ENCODE measurements around the gene PARD3.
"Not testable (repeated sequence)": the region's sequence is repeated elsewhere in the genome, so short reads cannot be mapped to it uniquely, and the experiment has no call there.

PARD3 gene

GRCh38 chr10:34742456-34742855 is 72.6 kb downstream of the PARD3 start:
- no peak for DNase-seq (ENCODE audit: low read depth in 2 of 2)

- not testable (repeated sequence) for DNase-seq (ENCODE audit: low read depth in 2 of 2)
Measured at GRCh38 chr10:34741087-34741486, 74.0 kb downstream of the PARD3 start.

GRCh38 chr10:34740321-34740720 is 74.8 kb downstream of the PARD3 start:
- no peak for DNase-seq (ENCODE audit: low read depth in 2 of 2)

DNA sequence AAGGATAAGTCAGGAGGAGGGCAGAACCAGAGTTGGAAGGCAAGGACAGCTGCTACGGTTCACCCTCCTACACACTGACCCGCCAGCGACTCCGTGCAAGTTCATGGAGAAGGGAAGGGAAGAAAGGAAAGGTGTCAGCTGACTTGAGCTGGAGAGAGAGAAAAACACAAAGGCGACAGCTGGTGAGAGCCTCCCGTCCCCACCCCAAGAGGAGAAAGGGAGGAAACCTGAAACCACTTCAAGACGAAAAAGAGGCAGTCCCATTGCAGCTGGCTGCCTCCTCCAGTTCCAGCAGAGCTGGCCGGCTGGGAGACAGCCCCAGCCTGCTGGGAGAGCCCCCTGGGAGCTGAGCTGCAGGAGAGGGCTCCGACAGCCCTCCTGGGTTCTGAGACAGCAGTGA is 75.2 kb downstream of the PARD3 start:
- no peak for DNase-seq (ENCODE audit: low read depth in 2 of 2)

DNA sequence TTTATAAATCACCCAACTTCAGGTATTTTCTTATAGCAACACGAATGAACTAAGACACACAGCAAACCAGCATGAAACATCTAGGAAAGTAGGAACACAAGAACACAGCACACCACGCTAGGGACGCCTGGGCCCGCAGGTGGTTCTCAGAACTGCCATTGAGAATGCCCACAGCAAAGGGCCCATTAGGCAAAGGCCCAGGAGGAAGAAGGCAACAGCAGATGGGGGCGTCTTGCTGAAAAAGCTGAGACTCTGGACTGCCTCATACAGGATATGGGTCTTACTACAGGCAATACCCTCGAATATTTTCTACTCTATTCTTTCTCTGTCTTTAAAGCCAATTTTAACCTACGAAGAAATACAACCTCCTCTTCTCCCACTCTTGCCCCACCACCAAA is 77.3 kb downstream of the PARD3 start:
- DNase-seq (ENCODE audit: low read depth in 2 of 2) = no peak

GRCh38 chr10:34736976-34737771 is 77.9 kb downstream of the PARD3 start:
- no peak for DNase-seq (ENCODE audit: low read depth in 2 of 2)

DNA sequence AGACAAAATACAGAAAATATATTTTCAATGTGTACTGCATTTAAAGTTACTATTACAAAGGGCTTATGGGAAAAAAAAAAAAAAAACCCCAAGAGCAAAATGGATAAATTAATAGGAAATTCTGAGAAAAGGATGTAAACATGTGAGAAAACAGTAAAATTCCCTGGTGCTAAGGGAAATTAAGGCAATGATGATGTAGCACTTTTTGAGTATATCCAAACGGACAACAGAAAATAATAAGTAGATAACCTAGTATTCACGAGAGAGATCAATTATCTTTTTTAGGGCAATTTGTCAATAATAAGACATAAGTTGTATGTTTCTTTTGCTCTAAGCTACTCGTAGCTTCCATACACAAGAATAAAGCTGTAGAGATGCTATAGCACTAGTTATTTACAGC is 80.2 kb downstream of the PARD3 start:
- DNase-seq (ENCODE audit: low read depth in 2 of 2) = no peak

GRCh38 chr10:34732926-34733325 is 82.2 kb downstream of the PARD3 start:
- DNase-seq (ENCODE audit: low read depth in 2 of 2) = no peak

GRCh38 chr10:34731885-34732701 is 83.0 kb downstream of the PARD3 start:
- no peak for DNase-seq (ENCODE audit: low read depth in 2 of 2)

GRCh38 chr10:34731213-34731612 is 83.9 kb downstream of the PARD3 start:
- DNase-seq (ENCODE audit: low read depth in 2 of 2) = no peak

- DNase-seq (ENCODE audit: low read depth in 2 of 2) = no peak
Measured at GRCh38 chr10:34730726-34731125, 84.4 kb downstream of the PARD3 start.

DNA sequence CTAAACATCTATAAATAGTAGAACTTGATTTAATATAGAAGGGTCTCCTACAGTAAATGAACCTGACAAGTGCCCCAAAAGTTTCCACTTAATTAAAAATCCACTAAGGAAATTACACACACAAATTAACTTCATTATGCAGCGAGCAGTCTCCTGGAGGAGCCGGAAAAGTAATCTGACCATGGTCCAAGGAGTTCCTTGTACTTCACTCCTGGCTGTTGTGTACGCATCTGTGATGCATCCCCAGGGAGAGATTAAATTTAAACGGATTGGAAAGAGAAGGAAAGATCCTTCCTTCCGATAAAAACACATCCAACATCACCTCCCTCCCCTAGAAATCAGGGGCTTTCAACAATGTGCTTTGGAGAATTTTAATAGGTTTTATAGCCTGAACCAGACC is 85.5 kb downstream of the PARD3 start:
- no peak for DNase-seq (ENCODE audit: low read depth in 2 of 2)

- DNase-seq (ENCODE audit: low read depth in 2 of 2) = no peak
Measured at GRCh38 chr10:34728361-34728760, 86.7 kb downstream of the PARD3 start.

DNA sequence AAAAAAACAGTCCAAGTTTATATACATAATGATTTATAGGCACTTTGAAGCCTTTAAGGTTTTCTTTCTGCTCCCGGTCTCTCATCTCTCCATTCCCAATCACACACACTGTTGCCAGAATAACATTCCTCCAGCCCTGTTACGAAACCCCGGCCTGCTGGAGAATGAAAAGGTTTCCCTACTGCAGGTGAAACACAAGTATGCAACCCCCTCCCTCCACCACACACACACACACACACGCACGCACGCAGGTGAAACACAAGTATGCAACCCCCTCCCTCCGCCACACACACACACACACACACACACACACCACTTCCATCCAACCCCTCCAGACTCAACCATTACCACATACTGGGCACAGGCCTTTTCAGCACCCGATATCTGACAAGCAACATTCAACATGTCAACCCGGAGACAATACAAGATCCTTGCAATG is 87.5 kb downstream of the PARD3 start:
- no peak for DNase-seq (ENCODE audit: low read depth in 2 of 2)

GRCh38 chr10:34726862-34727261 is 88.2 kb downstream of the PARD3 start:
- no peak for DNase-seq (ENCODE audit: low read depth in 2 of 2)

- no peak for DNase-seq (ENCODE audit: low read depth in 2 of 2)
Measured at GRCh38 chr10:34723750-34724149, 91.3 kb downstream of the PARD3 start.

GRCh38 chr10:34722404-34722803 is 92.7 kb downstream of the PARD3 start:
- no peak for DNase-seq (ENCODE audit: low read depth in 2 of 2)

- DNase-seq (ENCODE audit: low read depth in 2 of 2) = no peak
Measured at GRCh38 chr10:34721208-34721840, 93.8 kb downstream of the PARD3 start.

- no peak for DNase-seq (ENCODE audit: low read depth in 2 of 2)
Measured at GRCh38 chr10:34719746-34720145, 95.3 kb downstream of the PARD3 start.

- no peak for DNase-seq (ENCODE audit: low read depth in 2 of 2)
Measured at GRCh38 chr10:34719328-34719727, 95.8 kb downstream of the PARD3 start.

- no peak for DNase-seq (ENCODE audit: low read depth in 2 of 2)
Measured at GRCh38 chr10:34717429-34717828, 97.7 kb downstream of the PARD3 start.

DNA sequence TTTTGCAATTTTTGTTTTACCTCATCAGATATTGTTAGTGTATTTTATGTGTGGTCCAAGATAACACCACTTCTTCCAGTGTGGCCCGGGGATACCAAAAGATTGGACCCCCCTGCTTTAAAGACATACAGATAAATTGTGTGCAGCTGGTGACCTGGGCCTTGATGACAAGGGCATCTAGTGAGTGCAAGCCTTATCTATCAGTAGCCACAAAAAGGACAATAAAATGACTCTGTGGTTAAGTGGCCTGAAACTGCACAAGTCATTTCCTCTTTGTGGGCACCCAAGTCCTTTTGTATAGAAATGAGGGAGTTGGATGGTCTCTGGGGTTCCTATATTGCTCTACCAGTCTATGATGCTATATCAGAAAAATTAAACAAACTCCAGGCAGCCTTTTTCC is 98.1 kb downstream of the PARD3 start:
- DNase-seq (ENCODE audit: low read depth in 2 of 2) = no peak

DNA sequence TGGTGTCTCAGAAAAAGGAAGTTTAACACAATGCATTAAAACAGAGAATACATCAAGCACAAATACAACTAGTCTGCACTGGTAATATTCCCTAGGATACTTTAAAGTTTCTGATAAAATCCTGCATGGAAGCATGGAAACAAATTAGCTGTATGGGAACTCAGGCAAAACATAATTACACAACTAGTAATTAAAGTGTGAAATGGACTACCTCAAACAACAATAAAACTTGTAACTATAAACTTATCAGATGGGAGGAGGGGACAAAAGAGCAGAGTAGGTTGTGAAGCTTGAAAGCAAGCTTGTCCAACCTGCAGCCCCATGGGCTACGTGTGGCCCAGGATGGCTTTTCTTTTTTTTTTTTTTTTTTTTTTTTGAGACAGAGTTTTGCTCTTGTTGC is 98.9 kb downstream of the PARD3 start:
- DNase-seq (ENCODE audit: low read depth in 2 of 2) = no peak

Measured in stimulated activated CD4-positive, alpha-beta T cell treated with anti-CD3 and anti-CD28 coated beads, Interleukin-1b, Interleukin-23, amount 100 ng/mL, for 1 hour (primary cell).